Testis (tissue), 3 donors: ENCODE results near the gene ANKRD44. TPM values are rescaled to one million over a fixed set of nuclear protein-coding genes. Genes with fewer than 3 reads are reported as not detected.
"Not testable (repeated sequence)": the region's sequence is repeated elsewhere in the genome, so short reads cannot be mapped to it uniquely, and the experiment has no call there.

Experiments used
- DNase-seq: peaks from one replicate; pipeline ENCODE4 v3.0.0-alpha.2; 2019
- H3K27ac ChIP-seq, 2 donors: fragments of 200-600 bp; sonication (generic); one replicate each; pipeline ENCODE4 v1.5.1; 2019
- H3K27me3 ChIP-seq: fragments of 200-600 bp; sonication (generic); one replicate; pipeline ENCODE4 v1.5.1; 2019
- H3K36me3 ChIP-seq: fragments of 200-600 bp; sonication (generic); one replicate; pipeline ENCODE4 v1.5.1; 2017; ENCODE audit warnings: low read depth; ENCODE audit errors: missing control alignments
- H3K4me1 ChIP-seq: fragments of 200-600 bp; sonication (generic); one replicate; pipeline ENCODE4 v1.5.1; 2019
- H3K4me3 ChIP-seq, 2 donors: fragments of 200-600 bp; sonication (generic); one replicate each; pipeline ENCODE4 v1.5.1; 2017 to 2019
- H3K9me3 ChIP-seq: fragments of 200-600 bp; sonication (generic); one replicate; pipeline ENCODE4 v1.5.1; 2017
- POLR2A ChIP-seq: fragments of 450-650 bp; IDR thresholded peaks from one replicate; pipeline ENCODE4 v1.6.1; 2017; ENCODE audit warnings: antibody characterized with exemption, mild to moderate bottlenecking, moderate library complexity
- WGBS, 2 donors: methylation state at CpG; one replicate each; pipeline ENCODE4 v1.1.5; 2018; 5-methylcytosine and 5-hydroxymethylcytosine counted together
- intact Hi-C: fragments of 100-400 bp; cut with DNase I; formaldehyde crosslinking; loops from one replicate; pipeline ENCODE4 v1.15.1; 2023; ENCODE audit warnings: low total_unique reads
- polyA plus RNA-seq: library from polyadenylated mRNA; stranded (reverse); fragments of 350-450 nt; fragmentation: Illumina TruSeq; extraction: RNeasy Lipid Tissue Mini Kit (QIAGEN cat#74804); gene quantifications from one replicate; pipeline ENCODE4 v1.2.3, GENCODE V29; 2014; ENCODE audit warnings: low read depth, low replicate concordance; ENCODE audit not compliant: insufficient read depth
- total RNA-seq, 2 donors: library from RNA; depleted of rRNA; stranded (reverse); fragments of >200 nt; gene quantifications; one replicate each; pipeline ENCODE4 v1.2.3, GENCODE V29; 2016
- TF ChIP-seq, protein P1 (sequence below), 3 experiments: fragments of 450-650 bp in 2 of 3; fragments of 200-600 bp in 1 of 3; sonication (generic) in 1 of 3; IDR thresholded peaks; one replicate each; pipeline ENCODE4 v1.5.1; 2016 to 2019; ENCODE audit warnings: antibody characterized with exemption in 3 of 3, mild to moderate bottlenecking in 2 of 3, moderate library complexity in 1 of 3

ANKRD44 gene
- total and polyA plus RNA-seq, 3 donors from 2014 or later: 11.2 to 14.5 (median 11.5) TPM

DNA sequence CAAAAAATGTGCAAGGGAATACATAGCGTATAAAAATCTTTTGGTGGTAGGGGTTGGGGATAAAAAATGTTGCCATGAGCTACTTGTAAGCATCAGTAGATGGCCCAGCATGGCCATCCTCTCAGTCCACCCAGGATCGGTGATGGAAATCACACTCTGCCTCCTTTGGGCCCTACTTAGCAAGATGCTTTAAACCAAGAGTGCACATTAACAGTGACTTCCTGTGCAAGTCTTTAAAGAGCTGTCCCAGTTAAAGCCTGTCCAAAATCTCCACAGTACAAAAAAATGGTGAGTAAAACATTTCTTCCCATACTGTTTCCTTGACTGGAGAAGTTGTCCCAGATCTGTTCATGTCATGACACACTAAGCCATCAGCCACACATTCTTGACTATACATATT is 18.0 kb downstream of the ANKRD44 start:
- intact Hi-C loops: no loop called here
- Histone ChIP-seq H3K36me3 (no peaks in the 10 kb centered on the region), H3K27me3 (no peaks in the 10 kb centered on the region), H3K27ac (no peak overlapping the region), H3K4me3 (no peak overlapping the region), H3K4me1 (no peaks in the 10 kb centered on the region), H3K9me3 (no peaks in the 10 kb centered on the region)
- 91% methylated on average over 2 of the region's 2 CpGs for WGBS, 2 donors
- TF ChIP-seq, protein P1, sequence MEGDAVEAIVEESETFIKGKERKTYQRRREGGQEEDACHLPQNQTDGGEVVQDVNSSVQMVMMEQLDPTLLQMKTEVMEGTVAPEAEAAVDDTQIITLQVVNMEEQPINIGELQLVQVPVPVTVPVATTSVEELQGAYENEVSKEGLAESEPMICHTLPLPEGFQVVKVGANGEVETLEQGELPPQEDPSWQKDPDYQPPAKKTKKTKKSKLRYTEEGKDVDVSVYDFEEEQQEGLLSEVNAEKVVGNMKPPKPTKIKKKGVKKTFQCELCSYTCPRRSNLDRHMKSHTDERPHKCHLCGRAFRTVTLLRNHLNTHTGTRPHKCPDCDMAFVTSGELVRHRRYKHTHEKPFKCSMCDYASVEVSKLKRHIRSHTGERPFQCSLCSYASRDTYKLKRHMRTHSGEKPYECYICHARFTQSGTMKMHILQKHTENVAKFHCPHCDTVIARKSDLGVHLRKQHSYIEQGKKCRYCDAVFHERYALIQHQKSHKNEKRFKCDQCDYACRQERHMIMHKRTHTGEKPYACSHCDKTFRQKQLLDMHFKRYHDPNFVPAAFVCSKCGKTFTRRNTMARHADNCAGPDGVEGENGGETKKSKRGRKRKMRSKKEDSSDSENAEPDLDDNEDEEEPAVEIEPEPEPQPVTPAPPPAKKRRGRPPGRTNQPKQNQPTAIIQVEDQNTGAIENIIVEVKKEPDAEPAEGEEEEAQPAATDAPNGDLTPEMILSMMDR (IDR thresholded peaks at IDR 0.05): no peak
- DNase-seq: no peak

DNA sequence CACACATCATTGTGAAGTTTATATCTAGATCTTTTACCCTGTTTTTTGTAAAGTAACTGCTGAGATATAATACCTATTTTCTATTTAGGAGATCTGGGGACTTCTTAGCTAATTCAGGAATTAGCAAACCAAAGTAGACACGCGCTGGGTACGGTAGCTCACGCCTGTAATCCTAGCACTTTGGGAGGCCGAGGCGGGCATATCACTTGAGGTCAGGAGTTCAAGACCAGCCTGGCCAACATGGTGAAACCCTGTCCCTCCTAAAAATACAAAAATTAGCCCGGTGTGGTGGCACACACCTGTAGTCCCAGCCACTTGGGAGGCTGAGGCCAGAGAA is 23.0 kb downstream of the ANKRD44 start:
- H3K4me3 ChIP-seq, DNase-seq, H3K4me1 ChIP-seq, H3K27ac ChIP-seq, H3K36me3 ChIP-seq, H3K27me3 ChIP-seq, intact Hi-C loops, H3K9me3 ChIP-seq: not testable (repeated sequence)
- WGBS, 2 donors: 94 to 96% methylated on average over 7 of the region's 7 CpGs

DNA sequence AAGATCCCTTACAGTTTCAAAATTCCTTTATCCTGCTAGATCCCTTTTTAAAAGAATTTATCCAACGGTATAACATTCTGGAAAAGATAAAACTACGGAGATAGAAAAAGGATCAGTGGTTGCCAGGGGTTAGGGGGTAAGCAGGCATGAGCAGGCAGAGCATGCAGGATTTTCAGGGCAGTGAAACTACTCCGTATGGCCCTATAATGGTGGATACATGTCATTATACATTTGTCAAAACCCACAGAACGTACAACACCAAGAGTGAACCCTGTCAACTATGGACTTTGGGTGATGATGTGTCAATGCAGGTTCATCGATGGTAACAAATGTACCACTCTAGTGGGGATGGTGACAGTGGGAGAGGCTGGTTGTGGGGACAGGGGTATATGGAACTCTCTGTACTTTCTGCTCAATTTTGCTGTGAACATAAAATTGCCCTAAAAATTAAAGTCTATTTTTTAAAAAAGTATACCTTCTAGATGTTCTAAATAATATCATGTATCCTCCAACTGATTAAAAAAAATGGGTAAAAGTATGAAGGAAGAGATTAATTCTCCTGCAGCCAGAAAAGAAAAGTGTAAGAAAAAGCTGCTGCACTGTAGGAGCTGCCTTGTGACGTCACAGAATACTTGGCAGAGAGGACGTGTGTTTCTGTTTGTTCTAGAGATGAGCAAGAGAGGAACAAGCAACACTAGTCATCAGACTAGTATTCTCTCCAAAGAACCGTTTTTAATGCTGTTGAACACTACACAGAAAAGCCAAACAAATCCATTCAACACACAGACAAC is 23.6 kb downstream of the ANKRD44 start:
- intact Hi-C loops: no loop called here

DNA sequence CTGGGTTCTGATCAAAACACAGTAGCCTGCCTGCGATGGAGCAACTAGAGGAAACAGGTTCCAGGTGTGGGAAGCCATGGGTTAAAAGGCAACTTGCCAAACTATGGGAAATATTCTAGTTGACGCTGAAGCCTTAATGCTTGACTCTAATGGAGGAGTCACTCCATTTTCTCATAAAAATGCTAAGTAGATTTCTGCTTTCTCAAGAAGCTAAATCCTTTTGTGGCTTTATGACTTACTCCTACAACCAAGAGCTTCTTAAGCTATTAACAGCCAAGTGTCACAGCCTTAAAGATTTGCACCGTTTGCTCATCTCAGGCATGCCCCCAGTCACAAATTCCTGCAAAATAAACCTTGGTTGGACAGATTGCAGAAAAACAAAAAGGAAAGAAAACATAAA is 25.2 kb downstream of the ANKRD44 start:
- Histone ChIP-seq H3K4me1 (no peaks in the 10 kb centered on the region), H3K27ac (no peak overlapping the region), H3K9me3 (no peaks in the 10 kb centered on the region), H3K4me3 (no peak overlapping the region), H3K36me3 (no peaks in the 10 kb centered on the region), H3K27me3 (no peaks in the 10 kb centered on the region)
- WGBS, 2 donors: 89 to 96% methylated on average over 3 of the region's 3 CpGs
- TF ChIP-seq, protein P1 (IDR thresholded peaks at IDR 0.05): no peak
- no peak for TF ChIP-seq POLR2A
- intact Hi-C loops: no loop called here
- DNase-seq: no peak

More for the DNA sequence above, 23.6 kb downstream of the ANKRD44 start:
- H3K36me3 ChIP-seq: no peaks in the 10 kb centered on the region
- WGBS, 2 donors: 68% methylated on average over 8 of the region's 8 CpGs
- DNase-seq: peak; percentile 63
- H3K27ac ChIP-seq: no peak overlapping the region
- no peaks in the 10 kb centered on the region for H3K9me3 ChIP-seq
- TF ChIP-seq, protein P1 (IDR thresholded peaks at IDR 0.05): no peak
- no peak for TF ChIP-seq POLR2A
- no peak overlapping the region for H3K4me3 ChIP-seq
- H3K27me3 ChIP-seq: no peaks in the 10 kb centered on the region
- no peaks in the 10 kb centered on the region for H3K4me1 ChIP-seq

DNA sequence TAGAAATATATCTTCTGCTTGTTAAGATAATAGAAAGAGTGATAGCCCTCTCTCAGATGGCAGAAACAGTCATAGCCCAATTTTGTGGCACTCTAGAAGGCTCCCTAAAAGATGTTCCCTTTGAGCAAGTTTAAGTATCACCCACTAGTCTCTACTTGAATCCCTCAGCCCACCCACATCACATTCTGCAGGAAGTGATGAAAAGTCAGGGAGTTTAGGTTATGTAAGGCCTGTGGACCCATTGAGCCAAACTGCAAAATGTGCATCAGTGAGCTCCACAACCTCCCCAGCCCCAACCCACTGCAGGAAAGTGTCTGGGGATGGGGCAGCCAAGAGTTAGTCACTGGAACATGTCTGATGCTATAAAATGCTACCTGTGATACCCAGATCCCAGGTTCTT is 25.6 kb downstream of the ANKRD44 start:
- H3K4me3 ChIP-seq: no peak overlapping the region
- no peaks in the 10 kb centered on the region for H3K9me3 ChIP-seq
- H3K4me1 ChIP-seq: no peaks in the 10 kb centered on the region
- H3K27me3 ChIP-seq: no peaks in the 10 kb centered on the region
- TF ChIP-seq, protein P1 (IDR thresholded peaks at IDR 0.05): no peak
- no peak for TF ChIP-seq POLR2A
- H3K36me3 ChIP-seq: no peaks in the 10 kb centered on the region
- H3K27ac ChIP-seq: no peak overlapping the region
- DNase-seq: no peak
- intact Hi-C loops: no loop called here
